Lung (tissue), 12 donors: ENCODE results near the gene POLR2F. TPM values are rescaled to one million over a fixed set of nuclear protein-coding genes. Genes with fewer than 3 reads are reported as not detected.

Source experiments
- ATAC-seq: fragments of 200-7000 bp; cut with Tn5 transposase; one replicate; pipeline ENCODE4 v1.9.1; 2020; ENCODE audit warnings: moderate number of reproducible peaks; ENCODE audit not compliant: insufficient read depth, low FRiP score
- DNase-seq, 3 donors: peaks; one replicate each; pipeline ENCODE4 v3.0.0-alpha.2; 2013 to 2017
- H3K27ac ChIP-seq, 2 donors: one replicate each; pipeline ENCODE4 v1.5.1; 2013; ENCODE audit warnings: mild to moderate bottlenecking in 2 of 2, moderate library complexity in 2 of 2, control low read depth in 1 of 2, inconsistent platforms in 1 of 2, low read depth in 1 of 2, low read length in 1 of 2
- H3K27me3 ChIP-seq, 3 donors: one replicate each; pipeline ENCODE4 v1.5.1; 2013; ENCODE audit warnings: low read length in 2 of 3; ENCODE audit not compliant: control insufficient read depth in 3 of 3, insufficient read depth in 3 of 3
- H3K36me3 ChIP-seq, 4 donors: one replicate each; pipeline ENCODE4 v1.5.1; 2013; ENCODE audit warnings: low read length in 4 of 4, mild to moderate bottlenecking in 1 of 4, moderate library complexity in 1 of 4; ENCODE audit not compliant: control insufficient read depth in 4 of 4, insufficient read depth in 4 of 4
- H3K4me1 ChIP-seq, 5 donors: one replicate each; pipeline ENCODE4 v1.5.1; 2013; ENCODE audit warnings: low read length in 5 of 5, mild to moderate bottlenecking in 2 of 5, moderate library complexity in 1 of 5; ENCODE audit not compliant: control insufficient read depth in 5 of 5, insufficient read depth in 5 of 5
- H3K4me3 ChIP-seq: one replicate; pipeline ENCODE4 v1.5.1; 2013; ENCODE audit warnings: mild to moderate bottlenecking, control low read depth, moderate library complexity
- H3K9ac ChIP-seq, 2 donors: one replicate each; pipeline ENCODE4 v1.5.1; 2013; ENCODE audit warnings: low read length in 2 of 2, control low read depth in 1 of 2; ENCODE audit not compliant: insufficient read depth in 1 of 2
- H3K9me3 ChIP-seq, 4 donors: one replicate each; pipeline ENCODE4 v1.5.1; 2013; ENCODE audit warnings: low read length in 3 of 4, mild to moderate bottlenecking in 1 of 4, moderate library complexity in 1 of 4; ENCODE audit not compliant: control insufficient read depth in 4 of 4, insufficient read depth in 3 of 4
- WGBS, 2 donors: extraction: QIAGEN DNeasy Blood & Tissue Kit; methylation state at CpG; one replicate each; pipeline ENCODE4 v1.1.7; 2013; 5-methylcytosine and 5-hydroxymethylcytosine counted together
- polyA plus RNA-seq, 2 donors: library from polyadenylated mRNA; stranded (reverse); fragments of 200-250 nt; gene quantifications; one replicate each; pipeline ENCODE4 v1.2.1, GENCODE V29; 2013
- total RNA-seq, 2 donors: library from RNA; depleted of rRNA in 1 of 2; stranded (reverse); fragments of >200 nt in 1 of 2; gene quantifications; one replicate each; pipeline ENCODE4 v1.2.1, GENCODE V29; 2014 to 2021
- TF ChIP-seq, protein P1 (sequence below): IDR thresholded peaks from 2 replicates; pipeline ENCODE4 v1.5.1; 2012; ENCODE audit warnings: mild to moderate bottlenecking; ENCODE audit errors: control extremely low read depth, extremely low read depth
- donor health status: control.
- donor health status: control.
- donor health status: Bipolar disorder and iron deficiency.
- donor health status: healthy.
- donor health status: DM: yes; HTN: yes; CAD: no.

Gene POLR2F
- total and polyA plus RNA-seq, 4 donors, result 36.8 to 161 (median 79.6) TPM

DNA sequence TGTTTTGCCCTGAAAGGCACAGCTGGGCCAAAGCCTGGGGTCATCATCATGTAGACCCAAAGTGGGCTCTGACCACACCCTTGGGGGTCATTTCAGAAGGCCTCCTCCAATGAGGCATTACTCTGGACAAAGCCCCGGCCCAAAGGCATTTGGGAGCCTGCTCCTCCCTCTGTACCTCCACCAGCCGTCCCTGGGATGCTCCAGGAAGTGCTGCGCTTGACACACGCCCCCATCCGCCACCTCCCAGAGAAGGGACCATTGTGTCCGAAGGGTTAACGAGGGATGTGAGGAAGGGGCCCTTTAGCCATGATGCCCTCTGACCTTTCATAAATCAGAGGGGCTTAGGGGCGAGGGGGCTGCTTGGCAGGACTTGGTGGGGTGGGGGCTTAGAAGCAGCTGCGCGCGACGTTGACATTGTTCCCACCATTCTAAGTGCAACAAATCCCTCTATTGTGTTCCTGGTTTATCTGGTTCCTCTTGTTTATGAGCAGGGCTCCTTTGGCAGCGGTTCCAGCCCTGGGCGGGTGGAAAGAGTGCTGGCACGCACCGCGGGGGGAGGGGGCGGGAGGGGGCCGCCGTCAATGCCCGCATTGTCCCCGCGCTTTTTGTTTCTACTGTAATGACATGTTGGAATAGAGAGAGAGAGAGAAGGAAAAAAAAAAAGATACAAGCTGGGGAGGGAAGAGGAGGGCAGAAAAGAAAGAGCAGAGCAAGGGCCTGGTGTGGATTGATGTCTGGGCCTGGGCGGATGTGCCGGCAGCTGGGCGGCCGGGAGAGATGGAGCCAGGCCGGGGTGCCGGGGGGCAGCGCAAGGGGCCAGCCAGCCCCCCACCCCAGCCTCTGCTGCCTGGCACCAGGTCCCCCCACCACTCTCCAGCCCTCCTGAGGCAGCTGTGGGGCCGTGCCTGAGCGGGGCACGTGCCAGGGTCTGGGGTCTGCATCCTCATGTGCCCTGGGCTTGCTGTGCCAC is 63.0 kb downstream of the POLR2F start:
- Histone ChIP-seq H3K4me3 (no peak overlapping the region), H3K9ac (peak overlapping the region in 1 of 2 donors; percentile 32)
- peak; percentile 83 to 91 (median 84) for DNase-seq

DNA sequence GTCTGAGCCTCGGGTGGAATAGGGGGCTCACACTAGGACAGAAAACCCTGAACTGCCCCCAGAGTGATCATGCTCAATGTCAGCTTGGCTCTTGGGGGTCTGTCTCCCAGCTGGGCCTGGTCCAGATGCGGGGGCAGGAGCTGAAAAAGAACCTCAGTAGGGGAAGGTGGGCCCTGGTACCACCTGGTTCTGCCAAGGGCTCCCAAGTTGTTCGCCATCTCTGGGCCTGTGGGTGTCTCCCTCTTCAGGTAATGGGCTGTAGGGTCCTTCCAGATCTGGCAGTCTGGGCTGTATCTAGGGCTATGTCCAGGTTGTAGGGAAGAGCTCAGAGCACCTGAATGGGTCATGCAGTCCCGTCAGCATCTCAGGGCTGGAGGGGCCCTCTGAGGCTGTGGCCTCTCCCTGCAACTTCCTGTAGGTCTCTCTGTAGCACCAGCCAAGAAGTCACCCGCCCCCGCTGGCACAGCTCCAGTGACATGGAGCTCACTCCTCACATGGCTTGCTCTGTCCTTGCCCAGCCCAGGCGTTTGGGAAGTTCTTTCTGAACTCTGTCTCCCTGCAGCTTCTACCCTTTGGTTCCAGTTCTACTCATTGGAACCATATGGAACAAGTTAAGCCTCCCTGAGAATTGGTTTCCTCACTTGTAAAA is 63.9 kb downstream of the POLR2F start:
- ATAC-seq (no peak), DNase-seq (peak; percentile 74 to 86 (median 76))
- peak overlapping the region in 1 of 2 donors; percentile 48 for H3K27ac ChIP-seq

More for the DNA sequence above, 63.0 kb downstream of the POLR2F start:
- Histone ChIP-seq H3K27ac (peak overlapping the region in 1 of 2 donors; percentile 57), H3K36me3 (no peaks in the 10 kb centered on the region), H3K4me1 (peaks cover 0 to 18% (median 9%) of the 10 kb centered on the region in 5 donors), H3K9me3 (no peaks in the 10 kb centered on the region), H3K27me3 (no peaks in the 10 kb centered on the region)
- ATAC-seq, result no peak
- TF ChIP-seq, protein P1, sequence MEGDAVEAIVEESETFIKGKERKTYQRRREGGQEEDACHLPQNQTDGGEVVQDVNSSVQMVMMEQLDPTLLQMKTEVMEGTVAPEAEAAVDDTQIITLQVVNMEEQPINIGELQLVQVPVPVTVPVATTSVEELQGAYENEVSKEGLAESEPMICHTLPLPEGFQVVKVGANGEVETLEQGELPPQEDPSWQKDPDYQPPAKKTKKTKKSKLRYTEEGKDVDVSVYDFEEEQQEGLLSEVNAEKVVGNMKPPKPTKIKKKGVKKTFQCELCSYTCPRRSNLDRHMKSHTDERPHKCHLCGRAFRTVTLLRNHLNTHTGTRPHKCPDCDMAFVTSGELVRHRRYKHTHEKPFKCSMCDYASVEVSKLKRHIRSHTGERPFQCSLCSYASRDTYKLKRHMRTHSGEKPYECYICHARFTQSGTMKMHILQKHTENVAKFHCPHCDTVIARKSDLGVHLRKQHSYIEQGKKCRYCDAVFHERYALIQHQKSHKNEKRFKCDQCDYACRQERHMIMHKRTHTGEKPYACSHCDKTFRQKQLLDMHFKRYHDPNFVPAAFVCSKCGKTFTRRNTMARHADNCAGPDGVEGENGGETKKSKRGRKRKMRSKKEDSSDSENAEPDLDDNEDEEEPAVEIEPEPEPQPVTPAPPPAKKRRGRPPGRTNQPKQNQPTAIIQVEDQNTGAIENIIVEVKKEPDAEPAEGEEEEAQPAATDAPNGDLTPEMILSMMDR, result no peak
- 47 to 66% methylated on average over 33 of the region's 33 CpGs for WGBS, 2 donors

DNA sequence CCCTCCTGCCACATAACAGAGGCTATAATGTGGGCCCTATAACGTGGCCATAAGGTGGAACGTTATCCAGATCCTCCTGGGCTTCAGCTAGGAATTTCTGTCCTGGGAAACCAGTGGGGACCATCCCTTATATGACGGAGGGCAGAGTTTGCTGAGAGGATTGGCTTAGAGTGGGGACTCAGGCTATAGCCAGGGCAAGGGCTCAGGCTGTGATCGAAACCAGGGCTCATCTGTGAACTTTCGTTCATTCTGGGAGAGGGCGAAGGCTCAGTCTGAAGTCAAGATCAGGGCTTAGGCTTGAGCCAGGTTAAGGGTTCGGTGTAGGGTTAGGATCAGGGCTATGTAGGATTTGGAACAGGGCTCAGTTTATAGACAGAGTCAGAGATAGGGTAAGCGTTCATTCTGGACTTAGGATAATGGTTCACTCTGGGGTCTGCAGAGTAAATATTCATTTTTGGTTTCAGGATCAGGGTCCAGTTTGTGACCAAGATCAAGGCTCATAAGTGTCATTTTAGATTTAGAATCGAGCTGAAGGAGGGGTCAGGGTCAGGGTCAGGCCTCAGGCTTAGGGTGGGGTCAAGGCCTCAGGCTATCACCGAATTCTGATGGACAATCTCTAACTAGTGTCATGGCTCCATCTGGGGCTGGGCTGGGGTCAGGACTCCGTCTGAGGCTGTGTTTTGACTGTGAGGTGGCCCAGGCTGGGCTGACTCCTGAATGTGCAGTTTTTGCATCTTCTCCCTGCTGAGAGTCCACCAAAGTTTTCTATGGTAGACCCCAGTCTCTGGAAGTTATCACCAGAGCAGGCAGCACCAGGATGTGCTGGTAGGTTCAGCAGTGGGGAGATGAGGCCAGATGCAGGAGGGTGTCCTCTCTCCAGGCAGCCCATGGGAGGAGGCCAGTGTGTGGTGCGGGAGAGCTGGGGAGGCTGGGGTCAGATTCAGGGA is 64.7 kb downstream of the POLR2F start:
- TF ChIP-seq, protein P1, result no peak
- Histone ChIP-seq H3K4me1 (peaks cover 0 to 18% (median 9%) of the 10 kb centered on the region in 5 donors), H3K9me3 (no peaks in the 10 kb centered on the region), H3K27ac (peak overlapping the region in 1 of 2 donors; percentile 48), H3K4me3 (no peak overlapping the region), H3K9ac (no peak overlapping the region), H3K36me3 (no peaks in the 10 kb centered on the region), H3K27me3 (no peaks in the 10 kb centered on the region)
- DNase-seq (no peak), ATAC-seq (no peak)
- 93 to 96% methylated on average over 12 of the region's 12 CpGs for WGBS, 2 donors

More for the DNA sequence above, 63.9 kb downstream of the POLR2F start:
- Histone ChIP-seq H3K4me1 (peaks cover 0 to 18% (median 9%) of the 10 kb centered on the region in 5 donors), H3K27me3 (no peaks in the 10 kb centered on the region), H3K9me3 (no peaks in the 10 kb centered on the region), H3K9ac (no peak overlapping the region), H3K4me3 (no peak overlapping the region), H3K36me3 (no peaks in the 10 kb centered on the region)
- TF ChIP-seq, protein P1, result no peak
- 41 to 44% methylated on average over 7 of the region's 7 CpGs for WGBS, 2 donors

Other genes with a start within 250 kb of the POLR2F start
- 10 to 100 TPM; 11.7 to 17.2 TPM for gene GCAT, start 145.8 kb upstream of the POLR2F start, total RNA-seq
- gene GCAT, start 145.8 kb upstream of the POLR2F start, polyA plus RNA-seq, result 10 to 100 TPM in 1 of 2 donors, 1 to 10 TPM in 1; 9.3 to 31.1 TPM
- gene GALR3, start 130.3 kb upstream of the POLR2F start, total RNA-seq, result not detected
- not detected for gene GALR3, start 130.3 kb upstream of the POLR2F start, polyA plus RNA-seq
- gene ANKRD54, start 109.4 kb upstream of the POLR2F start, total RNA-seq, result 10 to 100 TPM; 19.8 to 31.8 TPM
- 10 to 100 TPM; 19.3 to 20.2 TPM for gene ANKRD54, start 109.4 kb upstream of the POLR2F start, polyA plus RNA-seq
- gene EIF3L, start 104.3 kb upstream of the POLR2F start, total RNA-seq, result 100 to 1,000 TPM; 281 to 420 TPM
- 100 to 1,000 TPM; 175 to 224 TPM for gene EIF3L, start 104.3 kb upstream of the POLR2F start, polyA plus RNA-seq
- 10 to 100 TPM; 15.4 to 29.1 TPM for gene MICALL1, start 47.4 kb upstream of the POLR2F start, total RNA-seq
- 10 to 100 TPM; 12.9 to 19.6 TPM for gene MICALL1, start 47.4 kb upstream of the POLR2F start, polyA plus RNA-seq
- 1 to 10 TPM; 1.1 to 4.2 TPM for gene C22orf23, start 98 bp upstream of the POLR2F start, total RNA-seq
- gene C22orf23, start 98 bp upstream of the POLR2F start, polyA plus RNA-seq, result 1 to 10 TPM; 1.4 to 1.6 TPM
- under 1 TPM in 1 of 2 donors, not detected in 1; 0.54 TPM for gene SOX10, start 30.9 kb downstream of the POLR2F start, total RNA-seq
- under 1 TPM in 1 of 2 donors, not detected in 1; 0.10 TPM for gene SOX10, start 30.9 kb downstream of the POLR2F start, polyA plus RNA-seq
- 10 to 100 TPM; 32.4 to 45.6 TPM for gene PICK1, start 103.7 kb downstream of the POLR2F start, total RNA-seq
- 10 to 100 TPM; 33.3 to 41.4 TPM for gene PICK1, start 103.7 kb downstream of the POLR2F start, polyA plus RNA-seq
- under 1 TPM in 1 of 2 donors, not detected in 1; 0.64 TPM for gene SLC16A8, start 130.5 kb downstream of the POLR2F start, total RNA-seq
- gene SLC16A8, start 130.5 kb downstream of the POLR2F start, polyA plus RNA-seq, result under 1 TPM; 0.32 to 0.39 TPM
- gene BAIAP2L2, start 157.0 kb downstream of the POLR2F start, total RNA-seq, result under 1 TPM; 0.17 to 0.49 TPM
- 1 to 10 TPM in 1 of 2 donors, under 1 TPM in 1; 0.44 to 1.0 TPM for gene BAIAP2L2, start 157.0 kb downstream of the POLR2F start, polyA plus RNA-seq
- 10 to 100 TPM; 36.8 to 73.5 TPM for gene PLA2G6, start 228.1 kb downstream of the POLR2F start, total RNA-seq
- gene PLA2G6, start 228.1 kb downstream of the POLR2F start, polyA plus RNA-seq, result 10 to 100 TPM; 11.9 to 37.8 TPM
- gene MAFF, start 248.3 kb downstream of the POLR2F start, total RNA-seq, result 10 to 100 TPM; 30.0 to 43.9 TPM
- gene MAFF, start 248.3 kb downstream of the POLR2F start, polyA plus RNA-seq, result 10 to 100 TPM; 36.3 to 57.8 TPM